Mucosa of gallbladder (tissue), 1 donor: ENCODE measurements around the gene REC8. TPM values are rescaled to one million over a fixed set of nuclear protein-coding genes. Genes with fewer than 3 reads are reported as not detected.

Experiments
- total RNA-seq: library from RNA; stranded (reverse); gene quantifications from one replicate; pipeline ENCODE4 v1.2.1, GENCODE V29; 2021
- donor health status: DM: no; HTN: no; CAD: no.

The REC8 gene
- total RNA-seq, 1 donor from 2014 or later = 208 TPM

Other genes starting within 250 kb of the REC8 start
- gene DHRS4, start 218.3 kb upstream of the REC8 start, total RNA-seq = 28.5 TPM
- 12.0 TPM for gene DHRS4L2, start 183.2 kb upstream of the REC8 start, total RNA-seq
- gene CARMIL3, start 120.1 kb upstream of the REC8 start, total RNA-seq = 1.6 TPM
- gene CPNE6, start 100.5 kb upstream of the REC8 start, total RNA-seq = 2.2 TPM
- 28.9 TPM for gene PCK2, start 77.8 kb upstream of the REC8 start, total RNA-seq
- 91.8 TPM for gene DCAF11, start 57.3 kb upstream of the REC8 start, total RNA-seq
- gene NRL, start 57.1 kb upstream of the REC8 start, total RNA-seq = 2.8 TPM
- gene FITM1, start 41.4 kb upstream of the REC8 start, total RNA-seq = 0.81 TPM
- 161 TPM for gene PSME1, start 35.9 kb upstream of the REC8 start, total RNA-seq
- 24.0 TPM for gene EMC9, start 30.5 kb upstream of the REC8 start, total RNA-seq
- gene PSME2, start 25.5 kb upstream of the REC8 start, total RNA-seq = 106 TPM
- gene RNF31, start 24.6 kb upstream of the REC8 start, total RNA-seq = 60.7 TPM
- gene IRF9, start 10.8 kb upstream of the REC8 start, total RNA-seq = 148 TPM
- 23.0 TPM for gene IPO4, start 16.7 kb downstream of the REC8 start, total RNA-seq
- gene TM9SF1, start 23.4 kb downstream of the REC8 start, total RNA-seq = 94.1 TPM
- 0.40 TPM for gene TSSK4, start 33.6 kb downstream of the REC8 start, total RNA-seq
- gene CHMP4A, start 41.4 kb downstream of the REC8 start, total RNA-seq = 53.0 TPM
- 20.3 TPM for gene MDP1, start 44.0 kb downstream of the REC8 start, total RNA-seq
- gene NEDD8, start 60.3 kb downstream of the REC8 start, total RNA-seq = 121 TPM
- gene GMPR2, start 60.8 kb downstream of the REC8 start, total RNA-seq = 91.6 TPM
- gene TINF2, start 70.5 kb downstream of the REC8 start, total RNA-seq = 61.8 TPM
- 3.0 TPM for gene TGM1, start 91.1 kb downstream of the REC8 start, total RNA-seq
- gene RABGGTA, start 99.5 kb downstream of the REC8 start, total RNA-seq = 36.0 TPM
- 39.2 TPM for gene DHRS1, start 127.7 kb downstream of the REC8 start, total RNA-seq
- gene NOP9, start 127.8 kb downstream of the REC8 start, total RNA-seq = 24.7 TPM
- 25.6 TPM for gene CIDEB, start 135.9 kb downstream of the REC8 start, total RNA-seq
- 6.1 TPM for gene LTB4R2, start 138.1 kb downstream of the REC8 start, total RNA-seq
- 6.5 TPM for gene LTB4R, start 139.4 kb downstream of the REC8 start, total RNA-seq
- gene ADCY4, start 163.0 kb downstream of the REC8 start, total RNA-seq = 29.0 TPM
- gene RIPK3, start 167.9 kb downstream of the REC8 start, total RNA-seq = 56.5 TPM
- gene NFATC4, start 196.1 kb downstream of the REC8 start, total RNA-seq = 148 TPM
- 30.6 TPM for gene NYNRIN, start 226.9 kb downstream of the REC8 start, total RNA-seq